ENCODE data around the gene IL6ST.
"Not testable (repeated sequence)": the region's sequence is repeated elsewhere in the genome, so short reads cannot be mapped to it uniquely, and the experiment has no call there.

Gene IL6ST

DNA sequence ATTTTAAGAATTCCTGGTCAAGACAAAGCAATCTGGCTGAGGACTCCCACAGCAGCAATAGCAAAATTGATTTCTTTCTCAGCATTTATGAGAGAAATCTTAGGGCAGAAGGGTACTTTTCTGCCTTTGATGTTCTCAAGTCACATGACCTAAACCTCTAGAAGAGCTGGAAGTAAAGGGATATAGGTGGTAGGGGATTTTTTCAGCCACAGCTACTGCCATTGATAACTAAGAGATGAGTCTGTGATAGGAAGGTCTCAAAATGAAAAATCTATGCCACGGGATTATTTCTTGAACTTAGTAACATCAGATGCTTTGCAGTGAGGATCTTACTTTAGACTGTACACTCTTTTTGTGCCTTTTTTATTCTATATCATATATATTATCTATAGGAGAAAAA is 35.6 kb downstream of the IL6ST start:
- no peak for DNase-seq

DNA sequence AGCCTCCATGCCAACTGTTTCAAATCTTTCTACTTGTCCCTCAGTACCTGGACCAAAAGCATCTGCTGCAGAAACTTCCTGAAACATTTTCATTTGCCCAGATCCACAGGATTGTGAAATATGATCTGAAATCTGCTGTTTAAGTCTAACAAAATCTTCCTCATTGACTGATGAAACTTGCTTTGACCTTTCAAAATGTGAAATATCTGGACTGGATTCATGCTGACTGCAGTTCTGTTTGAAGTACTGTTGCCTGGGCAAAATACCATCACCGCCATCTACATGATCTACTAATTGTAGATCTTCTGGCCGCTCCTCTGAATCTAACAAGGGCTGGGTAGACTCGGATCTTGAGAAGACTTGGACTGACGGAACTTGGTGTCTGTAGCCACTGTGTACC is 53.6 kb downstream of the IL6ST start:
- DNase-seq, result not testable (repeated sequence)

DNA sequence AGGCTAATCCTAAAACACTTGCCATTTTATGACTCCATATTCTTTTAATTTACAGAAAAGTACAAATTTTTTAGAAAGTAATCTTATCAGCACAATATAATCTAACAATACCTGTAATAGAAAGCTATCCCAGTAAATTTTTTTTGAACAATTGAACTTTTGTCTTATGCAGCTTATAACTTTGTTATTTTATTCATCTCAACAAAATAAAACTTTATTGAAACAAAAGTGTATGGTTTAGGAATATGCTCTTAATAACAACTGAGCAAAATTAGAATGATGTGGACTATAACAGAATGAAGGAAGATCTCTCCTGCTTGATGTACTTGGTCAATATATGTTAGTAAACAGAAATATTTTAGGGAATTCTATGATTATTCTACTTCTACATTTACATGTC is 57.2 kb downstream of the IL6ST start:
- DNase-seq, result not testable (repeated sequence)

DNA sequence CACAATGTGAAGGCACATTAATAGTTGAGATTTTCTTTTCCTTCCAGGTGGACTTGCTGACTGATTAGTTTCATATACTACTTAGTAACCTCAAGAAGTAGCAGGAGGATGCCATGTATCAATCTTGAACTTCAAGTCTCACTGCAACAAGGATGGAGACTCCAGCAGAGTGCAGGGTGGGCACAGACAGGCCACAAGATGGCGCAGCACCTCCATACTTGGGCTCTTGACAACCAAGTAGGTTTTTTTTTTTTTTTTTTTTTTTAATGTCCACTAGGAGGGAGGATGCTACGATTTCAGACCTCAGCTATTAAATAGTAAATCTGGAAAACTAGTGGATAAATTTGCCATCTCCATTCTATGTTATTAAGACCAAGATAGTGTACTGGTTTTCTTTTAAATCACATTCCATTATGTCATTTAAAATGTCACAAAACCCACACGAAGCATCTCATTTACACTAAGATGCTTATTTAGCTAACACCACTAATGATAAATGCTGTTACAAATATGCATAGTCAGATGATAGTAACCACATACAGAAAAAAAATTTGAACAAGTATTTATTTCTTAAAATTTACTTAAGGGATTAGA is 58.6 kb downstream of the IL6ST start:
- peak; percentile 31 to 75 for DNase-seq

DNA sequence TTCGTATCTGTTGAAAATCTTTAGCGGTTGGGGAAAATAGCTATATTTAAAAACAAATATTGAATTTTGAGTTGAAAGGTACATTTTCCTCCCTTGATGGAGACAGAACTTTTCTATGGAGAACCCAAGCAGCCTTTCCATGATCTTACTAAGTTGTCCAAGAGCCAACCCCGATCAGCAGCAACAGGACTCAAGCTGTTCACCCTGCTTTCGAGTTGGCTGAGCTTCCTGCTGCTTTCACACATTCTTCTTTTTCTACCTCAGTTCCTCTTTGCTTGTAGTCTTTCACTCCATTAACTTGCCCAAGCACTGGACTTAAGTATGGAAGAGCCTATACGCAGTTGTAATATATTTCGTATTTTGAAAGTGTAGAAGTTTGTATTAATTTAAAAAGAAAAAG is 59.4 kb downstream of the IL6ST start:
- DNase-seq, result no peak

- no peak for DNase-seq
These were observed 60.0 kb downstream of the IL6ST start for GRCh38 chr5:55934720-55935119.

GRCh38 chr5:55934115-55934613 is 60.6 kb downstream of the IL6ST start:
- DNase-seq, result no peak

- DNase-seq, result no peak
These were observed 61.2 kb downstream of the IL6ST start for GRCh38 chr5:55933377-55934114.

DNA sequence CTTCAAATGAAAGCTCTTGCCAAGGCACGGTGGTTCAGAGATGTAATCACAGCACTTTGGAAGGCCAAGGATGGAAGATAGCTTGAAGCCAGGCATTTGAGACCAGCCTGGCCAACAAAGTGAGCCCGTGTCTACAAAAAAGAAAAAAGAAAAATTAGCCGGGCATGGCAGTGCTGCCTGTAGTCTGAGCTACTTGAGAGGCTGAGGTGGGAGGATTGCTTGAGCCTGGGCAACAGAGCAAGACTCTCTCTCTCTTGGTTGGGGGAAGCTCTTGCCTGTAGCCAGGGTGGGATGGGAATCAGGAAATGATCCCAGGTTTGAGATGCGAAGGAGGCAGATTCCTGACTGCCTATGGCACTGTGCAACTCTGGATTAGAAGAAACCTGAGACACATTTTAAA is 62.1 kb downstream of the IL6ST start:
- no peak for DNase-seq

GRCh38 chr5:55929020-55929799 is 65.6 kb downstream of the IL6ST start:
- DNase-seq, result no peak

- DNase-seq, result no peak
These were observed 66.7 kb downstream of the IL6ST start for GRCh38 chr5:55927861-55928655.

GRCh38 chr5:55926476-55926875 is 68.3 kb downstream of the IL6ST start:
- no peak for DNase-seq

DNA sequence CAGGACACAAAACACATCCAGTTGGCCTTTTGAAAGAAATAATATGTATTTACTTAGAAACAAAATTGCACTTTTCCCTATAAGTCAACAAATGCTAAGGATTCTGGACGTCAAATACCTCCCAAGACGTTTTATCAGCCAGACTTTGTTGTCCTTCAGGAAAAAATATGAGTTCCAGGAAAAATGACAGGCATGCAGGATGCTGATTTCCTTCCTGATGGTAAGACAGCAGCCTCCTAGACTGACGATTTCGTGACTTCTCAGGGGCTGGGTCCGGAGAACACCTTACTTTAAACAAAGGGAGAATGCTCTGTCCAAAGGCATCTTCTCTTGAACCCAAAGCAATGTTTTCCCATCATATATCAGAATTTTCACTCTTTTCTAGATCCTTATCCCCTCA is 69.1 kb downstream of the IL6ST start:
- DNase-seq, result no peak

- no peak for DNase-seq
These were observed 69.6 kb downstream of the IL6ST start for GRCh38 chr5:55925181-55925580.

- no peak for DNase-seq
These were observed 70.0 kb downstream of the IL6ST start for GRCh38 chr5:55924744-55925143.

GRCh38 chr5:55923865-55924500 is 70.8 kb downstream of the IL6ST start:
- DNase-seq, result no peak

DNA sequence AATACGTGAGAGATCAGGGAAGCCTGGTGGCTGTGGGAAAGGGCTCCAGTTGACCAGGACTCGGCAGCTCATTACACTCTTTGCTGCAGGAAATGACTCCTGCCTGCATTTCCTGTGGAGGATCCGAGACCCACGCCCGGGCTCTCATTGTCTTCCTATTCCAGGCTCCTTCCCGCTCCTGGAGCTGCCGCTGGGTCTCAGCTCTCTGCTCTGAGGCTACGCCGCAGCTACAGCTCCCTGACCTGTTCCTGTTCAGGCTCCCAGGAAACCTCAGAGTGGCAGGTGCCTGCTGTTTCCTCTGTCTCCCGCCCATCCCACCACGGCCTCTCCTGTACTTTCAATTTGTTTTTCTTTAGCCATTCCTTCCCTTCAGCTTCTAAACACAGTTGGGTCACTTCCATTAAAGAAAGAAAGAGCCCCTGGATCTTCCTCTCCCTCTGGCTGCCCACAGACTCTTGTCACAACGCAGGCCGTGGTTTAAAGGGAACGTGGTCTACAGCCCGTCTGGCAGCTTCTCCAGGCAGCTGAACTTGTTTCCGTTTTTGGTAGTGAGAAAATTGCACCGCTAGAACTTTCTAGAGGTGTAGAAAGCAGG is 71.5 kb downstream of the IL6ST start:
- no peak for DNase-seq

GRCh38 chr5:55921617-55922016 is 73.1 kb downstream of the IL6ST start:
- no peak for DNase-seq

DNA sequence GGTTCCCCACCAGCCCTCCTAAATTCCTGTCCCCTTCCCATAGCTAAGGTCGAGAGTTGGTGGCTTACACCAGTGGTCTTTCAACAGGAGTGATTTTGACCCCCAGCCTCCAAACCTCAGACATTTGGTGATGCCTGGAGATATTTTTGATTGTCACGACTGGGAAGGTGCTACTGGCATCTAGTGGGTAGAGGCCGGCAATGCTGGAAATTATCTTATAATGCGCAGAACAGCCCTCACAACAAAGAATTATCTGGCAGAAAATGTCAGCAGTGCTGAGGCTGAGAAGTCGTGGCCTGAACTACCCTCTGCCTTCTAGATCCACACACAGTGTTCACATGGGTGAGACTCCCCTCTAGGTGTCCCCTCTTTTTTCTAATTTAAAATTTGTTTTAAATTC is 74.0 kb downstream of the IL6ST start:
- DNase-seq, result no peak

DNA sequence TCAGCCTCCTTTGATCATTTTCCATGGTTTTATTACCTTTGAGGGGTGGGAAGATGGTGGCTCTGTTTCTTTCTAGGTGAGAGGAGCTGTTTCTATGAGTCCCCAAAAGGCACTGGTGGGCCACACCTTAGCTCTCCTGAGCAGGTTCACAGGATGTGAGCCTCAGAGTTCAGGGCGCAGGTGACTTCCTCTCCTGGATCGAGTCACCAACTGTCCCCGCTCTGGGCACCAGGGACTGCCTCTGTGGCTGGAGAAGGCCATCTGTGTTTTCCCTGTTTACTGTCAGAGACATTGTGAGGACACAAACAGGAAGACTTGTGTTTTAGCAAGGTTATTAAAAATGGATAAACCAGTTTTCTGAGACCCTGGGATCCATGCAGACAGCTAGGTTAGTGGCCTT is 75.1 kb downstream of the IL6ST start:
- no peak for DNase-seq

DNA sequence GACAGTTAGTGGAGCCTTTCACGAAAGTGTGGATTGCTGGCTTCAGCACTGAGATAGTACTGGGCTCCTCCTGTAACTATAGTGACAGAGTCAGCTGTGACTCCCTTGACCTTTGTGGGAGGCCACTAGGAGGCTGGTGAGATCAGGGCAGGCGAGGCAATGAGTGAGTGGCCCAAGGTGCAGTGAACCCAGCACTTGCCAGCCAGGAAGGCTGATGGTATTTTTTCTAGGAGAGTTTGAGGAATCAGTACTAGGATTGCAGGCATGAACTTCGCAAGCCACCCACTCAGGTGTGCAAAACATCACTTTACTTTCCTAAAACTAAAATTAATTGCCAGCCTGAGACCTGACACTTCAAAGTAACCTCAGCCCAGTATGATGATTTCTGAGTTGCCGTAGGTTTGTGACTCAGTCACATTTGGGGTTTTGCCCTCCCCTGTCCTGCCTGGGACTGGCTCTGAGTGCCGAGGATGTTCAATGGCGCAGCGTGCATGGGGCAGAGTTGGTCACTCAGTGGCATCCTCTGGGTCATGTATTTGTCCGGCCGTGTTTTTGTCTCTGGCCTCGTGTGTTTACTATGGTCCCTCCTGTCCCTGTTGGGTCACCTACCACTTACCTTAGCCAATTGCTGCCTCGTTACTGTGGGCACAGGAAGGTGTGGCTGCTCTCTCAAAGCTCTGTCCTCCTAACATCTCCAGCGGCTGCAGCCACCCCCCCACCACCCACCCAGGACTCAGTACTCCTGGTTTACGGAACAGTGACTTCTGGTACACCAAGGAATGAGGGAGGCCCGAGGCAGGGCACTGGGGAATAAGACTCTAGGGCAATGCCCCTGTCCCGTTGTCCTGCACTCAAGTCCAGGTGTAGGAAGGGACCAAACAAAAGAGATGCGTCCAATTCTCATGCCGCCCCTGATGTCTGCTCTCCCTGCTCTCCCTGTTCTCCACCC is 76.4 kb downstream of the IL6ST start:
- no peak for DNase-seq
